Measurements from ENCODE around the gene TRPC4AP.

TRPC4AP gene

GRCh38 chr20:34990231-34990630 is 102.4 kb downstream of the TRPC4AP start:
- DNase-seq (ENCODE audit: insufficient read length, low spot score) (no peak), FAIRE-seq (no peak)

- no peak for DNase-seq (ENCODE audit: insufficient read length, low spot score)
- FAIRE-seq, result no peak
Measured at GRCh38 chr20:34989670-34990069, 102.9 kb downstream of the TRPC4AP start.

- FAIRE-seq (no peak), DNase-seq (ENCODE audit: insufficient read length, low spot score) (no peak)
Measured at GRCh38 chr20:34989118-34989517, 103.5 kb downstream of the TRPC4AP start.

GRCh38 chr20:34988191-34988540 is 104.4 kb downstream of the TRPC4AP start:
- peak; percentile 74 for FAIRE-seq

GRCh38 chr20:34987288-34988190 is 105.1 kb downstream of the TRPC4AP start:
- DNase-seq (ENCODE audit: insufficient read length, low spot score), result no peak

More at GRCh38 chr20:34988191-34988540, 104.4 kb downstream of the TRPC4AP start:
- no peak for DNase-seq (ENCODE audit: insufficient read length, low spot score)

GRCh38 chr20:34986311-34987287 is 106.0 kb downstream of the TRPC4AP start:
- FAIRE-seq (no peak), DNase-seq (ENCODE audit: insufficient read length, low spot score) (no peak)

More at GRCh38 chr20:34987288-34988190, 105.1 kb downstream of the TRPC4AP start:
- no peak for FAIRE-seq

- DNase-seq (ENCODE audit: insufficient read length, low spot score), result no peak
- peak; percentile 16 for FAIRE-seq
Measured at GRCh38 chr20:34985461-34986310, 106.9 kb downstream of the TRPC4AP start.

GRCh38 chr20:34984756-34985261 is 107.8 kb downstream of the TRPC4AP start:
- FAIRE-seq (no peak), DNase-seq (ENCODE audit: insufficient read length, low spot score) (no peak)

- no peak for FAIRE-seq
- no peak for DNase-seq (ENCODE audit: insufficient read length, low spot score)
Measured at GRCh38 chr20:34983995-34984735, 108.4 kb downstream of the TRPC4AP start.

- DNase-seq (ENCODE audit: insufficient read length, low spot score) (no peak), FAIRE-seq (no peak)
Measured at GRCh38 chr20:34983089-34983820, 109.4 kb downstream of the TRPC4AP start.

GRCh38 chr20:34982270-34983088 is 110.1 kb downstream of the TRPC4AP start:
- FAIRE-seq, result no peak

GRCh38 chr20:34980543-34981233 is 111.9 kb downstream of the TRPC4AP start:
- FAIRE-seq, result no peak
- no peak for DNase-seq (ENCODE audit: insufficient read length, low spot score)

More at GRCh38 chr20:34982270-34983088, 110.1 kb downstream of the TRPC4AP start:
- no peak for DNase-seq (ENCODE audit: insufficient read length, low spot score)

GRCh38 chr20:34979366-34980153 is 113.0 kb downstream of the TRPC4AP start:
- no peak for FAIRE-seq

GRCh38 chr20:34978092-34978744 is 114.4 kb downstream of the TRPC4AP start:
- FAIRE-seq, result no peak
- no peak for DNase-seq (ENCODE audit: insufficient read length, low spot score)

More at GRCh38 chr20:34979366-34980153, 113.0 kb downstream of the TRPC4AP start:
- no peak for DNase-seq (ENCODE audit: insufficient read length, low spot score)

- FAIRE-seq (peak; percentile 13), DNase-seq (ENCODE audit: insufficient read length, low spot score) (no peak)
Measured at GRCh38 chr20:34977365-34978091, 115.1 kb downstream of the TRPC4AP start.
